Right lobe of liver (tissue), 4 donors: Measurements from ENCODE around the gene PFDN2.

Experiments
- POLR2A ChIP-seq: fragments of 450-650 bp; IDR thresholded peaks from one replicate; pipeline ENCODE4 v1.6.1; 2017; ENCODE audit warnings: antibody characterized with exemption, mild to moderate bottlenecking
- TF ChIP-seq, protein P1 (sequence below), 4 donors: fragments of 200-600 bp in 3 of 4; fragments of 450-650 bp in 1 of 4; IDR thresholded peaks; one replicate each; pipeline versions ENCODE4 v1.5.1 to v1.8.0; 2016 to 2022; ENCODE audit warnings: antibody characterized with exemption in 4 of 4, mild to moderate bottlenecking in 2 of 4
- donor health status: DM: no; HTN: no; CAD: no.
- donor health status: DM: no; HTN: no; CAD: no.
- donor health status: DM: no; HTN: yes; CAD: no.

DNA sequence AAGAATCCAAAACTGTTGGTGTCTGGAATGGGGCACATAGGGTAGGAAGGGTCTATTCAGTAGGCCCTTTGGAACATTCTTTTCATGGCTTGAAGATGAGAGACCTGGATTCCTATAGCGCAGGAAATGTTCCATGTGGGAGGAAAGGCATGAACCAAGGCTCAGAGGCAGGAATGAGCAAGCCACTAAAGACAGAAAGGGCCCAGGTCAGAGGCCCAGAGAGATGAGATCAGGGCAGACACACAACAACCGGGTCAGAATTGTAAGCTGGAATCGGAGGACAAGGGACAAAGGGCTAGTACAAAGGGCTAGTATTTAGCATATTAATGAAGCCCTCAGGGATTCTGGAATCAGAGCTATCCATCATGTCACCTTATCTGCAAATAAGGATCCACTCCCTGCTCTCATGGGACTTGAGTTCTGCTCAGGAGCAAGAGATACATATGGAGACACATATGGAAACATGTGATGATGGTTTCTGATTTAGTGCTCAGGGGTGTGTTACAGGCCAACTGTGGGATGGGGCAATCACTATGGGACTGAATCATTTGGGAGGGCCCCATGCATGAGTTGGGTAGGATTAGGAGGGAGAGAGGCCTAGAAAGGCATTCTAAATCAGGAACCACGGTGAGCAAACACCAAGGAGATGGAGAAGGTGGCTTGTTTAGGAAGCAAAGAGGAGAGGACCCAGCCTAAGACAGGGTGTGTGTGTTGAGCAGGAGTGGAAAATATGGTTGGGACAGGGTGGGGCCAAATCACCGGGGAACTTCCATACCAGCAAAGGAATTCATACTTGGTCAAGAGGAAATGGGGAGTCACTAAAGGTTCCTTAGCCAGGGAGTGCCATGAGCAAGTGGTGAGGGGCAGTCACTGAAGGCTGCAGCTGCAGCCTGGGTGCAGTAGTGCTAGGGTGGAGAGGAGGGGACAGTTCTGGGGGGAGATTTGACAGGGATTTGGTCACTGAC is 37.1 kb downstream of the PFDN2 start:
- TF ChIP-seq POLR2A = no peak
- TF ChIP-seq, protein P1, sequence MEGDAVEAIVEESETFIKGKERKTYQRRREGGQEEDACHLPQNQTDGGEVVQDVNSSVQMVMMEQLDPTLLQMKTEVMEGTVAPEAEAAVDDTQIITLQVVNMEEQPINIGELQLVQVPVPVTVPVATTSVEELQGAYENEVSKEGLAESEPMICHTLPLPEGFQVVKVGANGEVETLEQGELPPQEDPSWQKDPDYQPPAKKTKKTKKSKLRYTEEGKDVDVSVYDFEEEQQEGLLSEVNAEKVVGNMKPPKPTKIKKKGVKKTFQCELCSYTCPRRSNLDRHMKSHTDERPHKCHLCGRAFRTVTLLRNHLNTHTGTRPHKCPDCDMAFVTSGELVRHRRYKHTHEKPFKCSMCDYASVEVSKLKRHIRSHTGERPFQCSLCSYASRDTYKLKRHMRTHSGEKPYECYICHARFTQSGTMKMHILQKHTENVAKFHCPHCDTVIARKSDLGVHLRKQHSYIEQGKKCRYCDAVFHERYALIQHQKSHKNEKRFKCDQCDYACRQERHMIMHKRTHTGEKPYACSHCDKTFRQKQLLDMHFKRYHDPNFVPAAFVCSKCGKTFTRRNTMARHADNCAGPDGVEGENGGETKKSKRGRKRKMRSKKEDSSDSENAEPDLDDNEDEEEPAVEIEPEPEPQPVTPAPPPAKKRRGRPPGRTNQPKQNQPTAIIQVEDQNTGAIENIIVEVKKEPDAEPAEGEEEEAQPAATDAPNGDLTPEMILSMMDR (IDR thresholded peaks at IDR 0.05) = no peak
